Keratinocyte (primary cell): ENCODE data around the gene SBNO1. TPM values are rescaled to one million over a fixed set of nuclear protein-coding genes. Genes with fewer than 3 reads are reported as not detected.

ENCODE experiments used
- DNase-seq: peaks from one replicate; pipeline ENCODE4 v3.0.0-alpha.2; 2011; ENCODE audit warnings: low read depth, missing footprints, low spot score
- FAIRE-seq: peaks from 2 replicates; lab custom pipeline; 2011; peaks lifted over from hg19 to GRCh38; lab: Jason Lieb, UNC
- H2AFZ ChIP-seq: 2 replicates; pipeline ENCODE4 v1.6.0; 2012; ENCODE audit warnings: low read length, control low read depth, inconsistent platforms; ENCODE audit not compliant: control insufficient read depth
- H3K27ac ChIP-seq: 2 replicates; pipeline ENCODE4 v1.5.1; 2011; ENCODE audit warnings: low read length; ENCODE audit not compliant: control insufficient read depth, insufficient read depth
- H3K27me3 ChIP-seq: 3 replicates; pipeline ENCODE4 v1.6.0; 2011; ENCODE audit warnings: low read length; ENCODE audit not compliant: control insufficient read depth, insufficient read depth; ENCODE audit errors: extremely low read depth
- H3K36me3 ChIP-seq, 2 experiments: 2 replicates in 1 of 2; 3 replicates in 1 of 2; pipeline ENCODE4 v1.5.1; 2011; ENCODE audit warnings: low read length in 2 of 2, mild to moderate bottlenecking in 1 of 2; ENCODE audit not compliant: control insufficient read depth in 2 of 2, insufficient read depth in 2 of 2; ENCODE audit errors: extremely low read depth in 1 of 2
- H3K4me1 ChIP-seq: 3 replicates; pipeline ENCODE4 v1.5.1; 2011; ENCODE audit warnings: low read length; ENCODE audit not compliant: control insufficient read depth, insufficient read depth; ENCODE audit errors: extremely low read depth
- H3K4me2 ChIP-seq: 3 replicates; pipeline ENCODE4 v1.6.0; 2011; ENCODE audit warnings: low read depth, low read length; ENCODE audit not compliant: control insufficient read depth, insufficient read depth; ENCODE audit errors: extremely low read depth
- H3K4me3 ChIP-seq, 3 experiments: fragments of 200-600 bp in 1 of 3; sonication (generic) in 1 of 3; 2 replicates in 2 of 3; 3 replicates in 1 of 3; pipeline ENCODE4 v1.5.1; 2011 to 2016; ENCODE audit warnings: low read length in 3 of 3, mild to moderate bottlenecking in 3 of 3, control low read depth in 2 of 3, inconsistent platforms in 1 of 3, low read depth in 1 of 3, mixed read lengths in 1 of 3, mixed run types in 1 of 3, moderate library complexity in 1 of 3; ENCODE audit not compliant: control insufficient read depth in 2 of 3, insufficient read depth in 2 of 3; ENCODE audit errors: extremely low read depth in 1 of 3
- H3K79me2 ChIP-seq: 2 replicates; pipeline ENCODE4 v1.6.0; 2012; ENCODE audit warnings: low read length; ENCODE audit not compliant: control insufficient read depth, insufficient read depth
- H3K9ac ChIP-seq: 3 replicates; pipeline ENCODE4 v1.6.0; 2011; ENCODE audit warnings: low read length; ENCODE audit not compliant: control insufficient read depth, insufficient read depth; ENCODE audit errors: extremely low read depth
- H3K9me1 ChIP-seq: 3 replicates; pipeline ENCODE4 v1.6.0; 2011; ENCODE audit warnings: low read length; ENCODE audit not compliant: control insufficient read depth, insufficient read depth; ENCODE audit errors: extremely low read depth
- H3K9me3 ChIP-seq: 2 replicates; pipeline ENCODE4 v1.5.1; 2012; ENCODE audit warnings: low read depth, low read length; ENCODE audit not compliant: control insufficient read depth
- H4K20me1 ChIP-seq: 3 replicates; pipeline ENCODE4 v1.6.0; 2011; ENCODE audit warnings: low read length; ENCODE audit not compliant: control insufficient read depth, insufficient read depth; ENCODE audit errors: extremely low read depth
- EZH2 ChIP-seq: IDR thresholded peaks from one replicate; pipeline ENCODE4 v1.6.1; 2012; ENCODE audit warnings: inconsistent platforms, mild to moderate bottlenecking, low read length, moderate library complexity
- dilution Hi-C: fragments of 300-500 bp; cut with MboI; formaldehyde crosslinking; loops from one replicate; pipeline ENCODE4 v1.7.0; 2020; ENCODE audit warnings: low sequenced_read_pairs; ENCODE audit not compliant: extremely low pct_ligation_motif_present
- polyA plus RNA-seq, 5 experiments: library from polyadenylated mRNA; depleted of rRNA in 3 of 5; stranded (reverse) in 3 of 5; stranded (forward) in 1 of 5; unstranded in 1 of 5; fragments of >200 nt; gene quantifications; 1 replicate in 1 of 5; 2 replicates in 3 of 5; 3 replicates in 1 of 5; pipeline versions ENCODE4 v1.2.1 to v1.2.3, GENCODE V29; 2011 to 2012; ENCODE audit warnings: missing spikeins in 2 of 5, low read depth in 1 of 5, low replicate concordance in 1 of 5
- TF ChIP-seq, protein P1 (sequence below), 3 experiments: IDR thresholded peaks in 1 of 3; conservative IDR thresholded peaks in 1 of 3; optimal IDR thresholded peaks in 1 of 3; 2 replicates in 2 of 3; 3 replicates in 1 of 3; pipeline versions ENCODE3 to v1.5.1; 2011; ENCODE audit warnings: low read length in 3 of 3, mild to moderate bottlenecking in 3 of 3, moderate library complexity in 2 of 3, control low read depth in 1 of 3, inconsistent platforms in 1 of 3; ENCODE audit not compliant: insufficient read depth in 2 of 3; ENCODE audit errors: extremely low read depth in 1 of 3

SBNO1 gene
- polyA plus RNA-seq, 1 donor (not counting 4 experiments of a cell fraction or from before 2014, with no cell fraction given): 18.4 TPM

GRCh38 chr12:123269896-123270213, 94.8 kb downstream of the SBNO1 start:
- FAIRE-seq: no peak
- Histone ChIP-seq H3K79me2 (peaks cover 51% of the 10 kb centered on the region), H4K20me1 (peaks cover 7% of the 10 kb centered on the region), H3K4me3 (peak overlapping the region; percentile 86 to 94 (median 89)), H3K9ac (peak overlapping the region; percentile 71), H3K4me1 (peaks cover 11% of the 10 kb centered on the region), H2AFZ (no peak overlapping the region), H3K9me1 (no peaks in the 10 kb centered on the region), H3K9me3 (no peaks in the 10 kb centered on the region), H3K36me3 (peaks cover 18 to 19% of the 10 kb centered on the region in 2 experiments), H3K27ac (peak overlapping the region; percentile 29), H3K27me3 (no peaks in the 10 kb centered on the region), H3K4me2 (peak overlapping the region; percentile 94)
- no peak for DNase-seq
- TF ChIP-seq, protein P1, sequence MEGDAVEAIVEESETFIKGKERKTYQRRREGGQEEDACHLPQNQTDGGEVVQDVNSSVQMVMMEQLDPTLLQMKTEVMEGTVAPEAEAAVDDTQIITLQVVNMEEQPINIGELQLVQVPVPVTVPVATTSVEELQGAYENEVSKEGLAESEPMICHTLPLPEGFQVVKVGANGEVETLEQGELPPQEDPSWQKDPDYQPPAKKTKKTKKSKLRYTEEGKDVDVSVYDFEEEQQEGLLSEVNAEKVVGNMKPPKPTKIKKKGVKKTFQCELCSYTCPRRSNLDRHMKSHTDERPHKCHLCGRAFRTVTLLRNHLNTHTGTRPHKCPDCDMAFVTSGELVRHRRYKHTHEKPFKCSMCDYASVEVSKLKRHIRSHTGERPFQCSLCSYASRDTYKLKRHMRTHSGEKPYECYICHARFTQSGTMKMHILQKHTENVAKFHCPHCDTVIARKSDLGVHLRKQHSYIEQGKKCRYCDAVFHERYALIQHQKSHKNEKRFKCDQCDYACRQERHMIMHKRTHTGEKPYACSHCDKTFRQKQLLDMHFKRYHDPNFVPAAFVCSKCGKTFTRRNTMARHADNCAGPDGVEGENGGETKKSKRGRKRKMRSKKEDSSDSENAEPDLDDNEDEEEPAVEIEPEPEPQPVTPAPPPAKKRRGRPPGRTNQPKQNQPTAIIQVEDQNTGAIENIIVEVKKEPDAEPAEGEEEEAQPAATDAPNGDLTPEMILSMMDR (optimal IDR thresholded peaks at IDR 0.05 in 1 of 3, IDR thresholded peaks at IDR 0.05 in 1 of 3, conservative IDR thresholded peaks at IDR 0.05 in 1 of 3; ENCODE audit: extremely low read depth in 1 of 3, insufficient read depth in 2 of 3, low read length in 3 of 3): no peak
- no peak for TF ChIP-seq EZH2
- dilution Hi-C loops: no loop called here

- no peak for DNase-seq
- H3K9me3 ChIP-seq: no peaks in the 10 kb centered on the region
- peaks cover 11% of the 10 kb centered on the region for H3K4me1 ChIP-seq
- H3K4me3 ChIP-seq: peak overlapping the region; percentile 86 to 94 (median 89)
- H2AFZ ChIP-seq: no peak overlapping the region
- H3K9ac ChIP-seq: peak overlapping the region; percentile 71
- TF ChIP-seq EZH2: no peak
- TF ChIP-seq, protein P1 (optimal IDR thresholded peaks at IDR 0.05 in 1 of 3, IDR thresholded peaks at IDR 0.05 in 1 of 3, conservative IDR thresholded peaks at IDR 0.05 in 1 of 3; ENCODE audit: extremely low read depth in 1 of 3, insufficient read depth in 2 of 3, low read length in 3 of 3): no peak
- H3K27me3 ChIP-seq: no peaks in the 10 kb centered on the region
- peak overlapping the region; percentile 94 for H3K4me2 ChIP-seq
- H3K36me3 ChIP-seq: peaks cover 20% of the 10 kb centered on the region in 2 experiments
- peaks cover 7% of the 10 kb centered on the region for H4K20me1 ChIP-seq
- no peaks in the 10 kb centered on the region for H3K9me1 ChIP-seq
- H3K79me2 ChIP-seq: peaks cover 54% of the 10 kb centered on the region
- dilution Hi-C loops: no loop called here
- no peak overlapping the region for H3K27ac ChIP-seq
- no peak for FAIRE-seq
These were observed 95.2 kb downstream of the SBNO1 start for GRCh38 chr12:123269395-123269892.
